ENCODE measurements around the gene PRR5.

- TF ChIP-seq CTCF (conservative IDR thresholded peaks at IDR 0.05 in 1 of 2, IDR thresholded peaks at IDR 0.05 in 1 of 2; ENCODE audit: low read depth in 1 of 2, low read length in 2 of 2) (no peak), EZH2 (IDR thresholded peaks at IDR 0.05; ENCODE audit: low read length, missing control alignments) (no peak)
These were observed 28.7 kb downstream of the PRR5 start for GRCh38 chr22:44730490-44731356.
